ENCODE measurements around the gene CNKSR3. TPM values are rescaled to one million over a fixed set of nuclear protein-coding genes. Genes with fewer than 3 reads are reported as not detected.
A peak's percentile ranks its signal among the peaks of the same experiment; 100 is the strongest.

Gene CNKSR3
- total and polyA plus RNA-seq, 5 donors = 7.9 to 21.1 (median 18.1) TPM

GRCh38 chr6:154380741-154381140 lies 129.7 kb downstream of the CNKSR3 start:
- Histone ChIP-seq H3K4me1 (ENCODE audit: control insufficient read depth, insufficient read depth, low read length) (no peaks in the 10 kb centered on the region), H3K27ac (ENCODE audit: low read length) (no peak overlapping the region), H3K4me3 (ENCODE audit: low read length) (no peak overlapping the region), H3K27me3 (ENCODE audit: control insufficient read depth, insufficient read depth) (no peaks in the 10 kb centered on the region), H3K9me3 (ENCODE audit: control insufficient read depth, low read length) (no peaks in the 10 kb centered on the region)
- ATAC-seq (no peak), DNase-seq (no peak)
- intact Hi-C loops (cut with DNase I) = no loop called here
- 46% methylated on average over 2 of the region's 2 CpGs for WGBS

DNA sequence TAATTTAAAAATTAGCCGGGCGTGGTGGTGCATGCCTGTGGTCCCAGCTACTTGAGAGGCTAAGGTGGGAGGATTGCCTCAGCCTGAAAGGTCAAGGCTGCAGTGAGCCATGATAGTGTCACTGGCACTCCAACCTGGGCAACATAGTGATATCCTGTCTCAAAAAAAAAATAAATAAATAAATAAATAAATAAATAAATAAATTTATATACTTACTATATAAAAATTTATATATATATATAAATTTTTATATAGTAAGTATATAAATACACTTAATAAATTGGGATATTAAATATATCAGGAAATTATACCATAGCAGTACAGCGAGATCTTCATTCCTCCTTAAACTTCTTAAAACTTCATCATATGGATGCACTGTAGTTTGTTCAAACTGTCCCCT lies 130.9 kb downstream of the CNKSR3 start:
- ATAC-seq (no peak), DNase-seq (no peak)
- no peak overlapping the region for H3K4me3 ChIP-seq (ENCODE audit: low read length)
- H3K27ac ChIP-seq (ENCODE audit: low read length) = no peak overlapping the region
- no peaks in the 10 kb centered on the region for H3K4me1 ChIP-seq (ENCODE audit: control insufficient read depth, insufficient read depth, low read length)
- H3K9me3 ChIP-seq (ENCODE audit: control insufficient read depth, low read length) = no peaks in the 10 kb centered on the region
- 97% methylated on average over 3 of the region's 3 CpGs for WGBS
- intact Hi-C loops (cut with DNase I) = no loop called here
- no peaks in the 10 kb centered on the region for H3K27me3 ChIP-seq (ENCODE audit: control insufficient read depth, insufficient read depth)

GRCh38 chr6:154378518-154378917 lies 132.0 kb downstream of the CNKSR3 start:
- ATAC-seq (no peak), DNase-seq (no peak)
- H3K4me1 ChIP-seq (ENCODE audit: control insufficient read depth, insufficient read depth, low read length) = no peaks in the 10 kb centered on the region
- H3K27ac ChIP-seq (ENCODE audit: low read length) = no peak overlapping the region
- no peaks in the 10 kb centered on the region for H3K27me3 ChIP-seq (ENCODE audit: control insufficient read depth, insufficient read depth)
- intact Hi-C loops (cut with DNase I) = no loop called here
- WGBS = 76% methylated on average over 2 of the region's 2 CpGs
- H3K4me3 ChIP-seq (ENCODE audit: low read length) = no peak overlapping the region
- no peaks in the 10 kb centered on the region for H3K9me3 ChIP-seq (ENCODE audit: control insufficient read depth, low read length)

DNA sequence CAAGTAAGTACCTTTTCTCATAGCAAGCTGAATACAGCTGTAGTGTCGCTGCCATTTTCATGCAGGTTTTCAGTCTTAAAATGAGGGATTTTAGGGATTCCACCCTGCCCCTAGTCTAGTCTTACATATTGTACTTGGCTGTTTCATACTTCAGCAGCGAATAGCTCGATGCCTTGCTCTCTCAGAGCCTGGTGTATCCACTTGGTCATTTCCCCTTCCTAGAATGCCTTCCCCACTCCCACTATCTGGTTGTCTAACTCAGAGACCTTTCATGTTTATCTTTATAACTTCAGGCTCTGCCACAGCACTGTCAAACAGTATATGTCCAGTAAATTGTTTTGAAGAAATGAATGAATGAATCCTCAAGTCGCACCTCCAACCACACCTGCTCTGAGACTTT lies 132.8 kb downstream of the CNKSR3 start:
- no peaks in the 10 kb centered on the region for H3K4me1 ChIP-seq (ENCODE audit: control insufficient read depth, insufficient read depth, low read length)
- H3K27ac ChIP-seq (ENCODE audit: low read length) = no peak overlapping the region
- ATAC-seq (no peak), DNase-seq (no peak)
- intact Hi-C loops (cut with DNase I) = no loop called here
- WGBS = 91% methylated on average over 4 of the region's 4 CpGs
- H3K9me3 ChIP-seq (ENCODE audit: control insufficient read depth, low read length) = no peaks in the 10 kb centered on the region
- no peak overlapping the region for H3K4me3 ChIP-seq (ENCODE audit: low read length)
- no peaks in the 10 kb centered on the region for H3K27me3 ChIP-seq (ENCODE audit: control insufficient read depth, insufficient read depth)

DNA sequence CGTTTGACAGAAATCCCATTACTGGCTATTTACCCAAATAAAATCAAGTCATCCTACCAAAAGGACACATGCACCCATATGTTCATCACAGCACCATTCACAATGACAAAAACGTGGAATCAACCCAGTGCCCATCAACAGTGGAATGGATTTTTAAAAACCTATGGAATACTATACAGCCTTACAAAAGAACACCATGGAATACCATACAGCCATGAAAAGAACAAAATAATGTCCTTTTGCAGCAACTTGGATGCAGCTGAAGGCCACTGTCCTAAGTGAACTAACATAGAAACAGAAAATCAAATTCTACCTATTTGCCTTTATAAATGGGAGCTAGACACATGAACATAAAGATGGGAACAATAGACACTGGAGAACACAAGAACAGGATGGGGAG lies 136.5 kb downstream of the CNKSR3 start:
- no peaks in the 10 kb centered on the region for H3K4me1 ChIP-seq (ENCODE audit: control insufficient read depth, insufficient read depth, low read length)
- intact Hi-C loops (cut with DNase I) = loop anchor here in 1 of 4 donors (5.0 kb wide), 1 partner anchor 217 kb away; no protein-coding TSS in a partner anchor
- H3K9me3 ChIP-seq (ENCODE audit: control insufficient read depth, low read length) = no peaks in the 10 kb centered on the region
- WGBS = 89% methylated on average over 2 of the region's 2 CpGs
- no peaks in the 10 kb centered on the region for H3K27me3 ChIP-seq (ENCODE audit: control insufficient read depth, insufficient read depth)
- DNase-seq (no peak), ATAC-seq (no peak)
- no peak overlapping the region for H3K4me3 ChIP-seq (ENCODE audit: low read length)
- no peak overlapping the region for H3K27ac ChIP-seq (ENCODE audit: low read length)

GRCh38 chr6:154371281-154371680 lies 139.2 kb downstream of the CNKSR3 start:
- Histone ChIP-seq H3K4me3 (ENCODE audit: low read length) (no peak overlapping the region), H3K4me1 (ENCODE audit: control insufficient read depth, insufficient read depth, low read length) (no peaks in the 10 kb centered on the region), H3K27ac (ENCODE audit: low read length) (no peak overlapping the region), H3K9me3 (ENCODE audit: control insufficient read depth, low read length) (no peaks in the 10 kb centered on the region), H3K27me3 (ENCODE audit: control insufficient read depth, insufficient read depth) (no peaks in the 10 kb centered on the region)
- no peak for ATAC-seq
- 87% methylated on average over 4 of the region's 4 CpGs for WGBS
- intact Hi-C loops (cut with DNase I) = loop anchor here in 1 of 4 donors (5.0 kb wide), 1 partner anchor 214 kb away; no protein-coding TSS in a partner anchor
- no peak for DNase-seq

- Histone ChIP-seq H3K9me3 (ENCODE audit: control insufficient read depth, low read length) (no peaks in the 10 kb centered on the region), H3K27me3 (ENCODE audit: control insufficient read depth, insufficient read depth) (no peaks in the 10 kb centered on the region), H3K4me1 (ENCODE audit: control insufficient read depth, insufficient read depth, low read length) (no peaks in the 10 kb centered on the region), H3K27ac (ENCODE audit: low read length) (no peak overlapping the region), H3K4me3 (ENCODE audit: low read length) (no peak overlapping the region)
- 7% methylated on average over 4 of the region's 4 CpGs for WGBS
- DNase-seq = peak in 1 of 3 donors; percentile 31
- peak; percentile 32 to 74 for ATAC-seq
- intact Hi-C loops (cut with DNase I) = loop anchor here in 1 of 4 donors (5.0 kb wide), 1 partner anchor 213 kb away; no protein-coding TSS in a partner anchor
Observed at GRCh38 chr6:154370545-154370944, 139.9 kb downstream of the CNKSR3 start.

DNA sequence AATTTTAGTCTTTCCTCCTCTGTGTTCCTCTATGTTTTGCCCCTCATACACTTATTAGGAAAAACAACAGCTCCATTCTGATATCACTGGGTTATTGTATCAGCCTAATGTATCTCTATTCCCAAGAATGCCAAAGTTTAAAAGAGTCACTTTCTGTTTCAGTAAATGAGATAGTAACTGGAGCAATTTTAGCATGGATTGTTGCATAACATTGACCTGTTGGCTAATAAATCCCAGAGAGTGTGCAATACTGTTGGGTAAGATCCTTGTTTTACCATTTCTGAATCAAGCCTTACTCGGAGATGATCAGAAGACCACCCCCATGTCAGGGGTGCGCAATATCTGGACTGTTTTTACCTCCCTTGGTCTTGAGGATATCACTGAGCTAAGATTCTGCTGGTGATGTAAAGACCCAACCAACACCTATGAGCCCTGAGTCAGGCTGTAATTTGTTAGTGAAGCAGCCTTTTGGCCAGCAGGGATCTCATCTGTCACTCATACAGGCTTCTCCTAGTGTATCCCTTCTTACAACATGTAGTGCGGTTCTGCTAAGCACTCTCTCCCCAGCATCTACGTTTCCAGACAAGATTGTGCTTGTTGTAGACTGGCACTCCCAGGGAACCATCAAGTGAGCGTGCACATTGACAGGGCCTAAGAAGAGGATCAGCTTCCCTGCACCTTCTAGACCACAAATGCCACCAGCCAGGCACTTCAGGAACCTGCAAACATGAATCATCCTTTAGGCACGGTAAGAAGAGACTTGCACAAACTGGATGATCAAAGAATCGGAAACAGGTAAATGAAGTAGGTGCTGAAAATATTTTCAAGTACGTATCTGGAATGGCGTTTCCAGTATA lies 142.4 kb downstream of the CNKSR3 start:
- no peak overlapping the region for H3K4me3 ChIP-seq (ENCODE audit: low read length)
- H3K9me3 ChIP-seq (ENCODE audit: control insufficient read depth, low read length) = no peaks in the 10 kb centered on the region
- ATAC-seq = no peak
- H3K27ac ChIP-seq (ENCODE audit: low read length) = no peak overlapping the region
- WGBS = 82% methylated on average over 9 of the region's 9 CpGs
- DNase-seq = no peak
- intact Hi-C loops (cut with DNase I) = loop anchor here in 2 of 4 donors (10.0 kb wide), 1 partner anchor 213 kb away; no protein-coding TSS in a partner anchor
- H3K27me3 ChIP-seq (ENCODE audit: control insufficient read depth, insufficient read depth) = no peaks in the 10 kb centered on the region
- no peaks in the 10 kb centered on the region for H3K4me1 ChIP-seq (ENCODE audit: control insufficient read depth, insufficient read depth, low read length)

DNA sequence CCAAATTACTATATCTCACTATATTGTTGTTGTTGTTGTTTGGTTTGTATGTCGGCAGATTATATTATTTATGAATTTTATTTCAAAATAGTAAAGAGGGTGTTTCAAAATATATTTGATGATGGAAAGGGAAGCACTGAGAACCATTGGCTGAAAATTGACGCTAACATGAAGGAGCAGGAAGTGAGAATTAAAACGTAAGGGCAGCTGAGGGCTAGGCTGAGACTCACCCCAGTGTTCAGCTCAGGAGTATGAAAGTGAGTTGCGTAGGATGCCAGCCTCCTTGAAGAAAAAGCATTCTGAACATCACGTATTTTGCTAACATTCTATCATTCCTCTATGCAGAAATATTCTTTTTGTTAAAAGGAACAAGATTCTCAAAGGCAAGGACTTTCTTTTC lies 143.1 kb downstream of the CNKSR3 start:
- intact Hi-C loops (cut with DNase I) = loop anchor here in 2 of 4 donors (10.0 kb wide), 1 partner anchor 213 kb away; no protein-coding TSS in a partner anchor
- no peak overlapping the region for H3K4me3 ChIP-seq (ENCODE audit: low read length)
- H3K4me1 ChIP-seq (ENCODE audit: control insufficient read depth, insufficient read depth, low read length) = no peaks in the 10 kb centered on the region
- H3K27ac ChIP-seq (ENCODE audit: low read length) = no peak overlapping the region
- WGBS = 82% methylated on average over 5 of the region's 5 CpGs
- H3K27me3 ChIP-seq (ENCODE audit: control insufficient read depth, insufficient read depth) = no peaks in the 10 kb centered on the region
- ATAC-seq (no peak), DNase-seq (no peak)
- no peaks in the 10 kb centered on the region for H3K9me3 ChIP-seq (ENCODE audit: control insufficient read depth, low read length)

DNA sequence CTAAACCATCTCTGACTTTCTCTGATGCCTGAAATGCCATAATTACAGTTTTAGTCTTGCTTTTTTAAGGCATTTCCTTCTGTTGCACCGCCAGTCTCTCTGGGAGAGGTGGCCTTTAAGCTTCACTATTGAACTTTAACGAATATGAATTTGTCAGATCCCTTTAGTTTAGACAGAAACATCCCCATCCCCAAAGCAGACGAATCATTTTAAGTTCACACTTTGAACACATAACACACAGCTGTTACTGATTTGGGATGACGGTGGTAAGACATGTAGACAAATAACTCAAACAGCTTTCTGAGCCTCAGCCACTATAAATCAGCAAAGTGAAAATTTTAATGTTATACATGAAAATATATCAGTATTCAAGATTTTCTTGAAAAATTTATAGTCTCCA lies 146.7 kb downstream of the CNKSR3 start:
- no peak for ATAC-seq
- WGBS = 72% methylated on average over 4 of the region's 4 CpGs
- H3K27ac ChIP-seq (ENCODE audit: low read length) = no peak overlapping the region

DNA sequence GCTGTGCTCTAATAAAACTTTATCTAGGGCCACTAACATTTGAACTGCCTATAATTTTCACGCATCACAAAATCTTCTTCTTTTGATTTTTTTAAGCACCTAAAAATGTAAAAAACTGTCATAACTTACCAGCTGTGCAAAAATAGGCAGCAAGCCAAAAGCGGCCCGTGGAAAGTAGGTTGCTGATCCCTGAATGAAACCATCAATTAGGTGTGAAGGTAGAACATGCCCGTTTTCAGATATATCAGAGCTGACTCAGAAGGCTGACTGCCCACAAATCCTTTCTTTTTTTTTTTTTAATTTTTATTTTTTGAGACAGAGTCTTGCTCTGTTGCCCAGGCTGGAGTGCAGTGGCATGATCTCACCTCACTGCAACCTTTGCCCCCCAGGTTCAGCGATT lies 149.0 kb downstream of the CNKSR3 start:
- Histone ChIP-seq H3K27me3 (ENCODE audit: control insufficient read depth, insufficient read depth) (no peaks in the 10 kb centered on the region), H3K4me3 (ENCODE audit: low read length) (no peak overlapping the region), H3K27ac (ENCODE audit: low read length) (no peak overlapping the region), H3K4me1 (ENCODE audit: control insufficient read depth, insufficient read depth, low read length) (no peaks in the 10 kb centered on the region), H3K9me3 (ENCODE audit: control insufficient read depth, low read length) (no peaks in the 10 kb centered on the region)
- ATAC-seq (no peak), DNase-seq (no peak)
- intact Hi-C loops (cut with DNase I) = loop anchor here in 2 of 4 donors (10.0 kb wide), 1 partner anchor 207 kb away; no protein-coding TSS in a partner anchor
- 91% methylated on average over 5 of the region's 5 CpGs for WGBS

More for the DNA sequence above, 146.7 kb downstream of the CNKSR3 start:
- no peaks in the 10 kb centered on the region for H3K27me3 ChIP-seq (ENCODE audit: control insufficient read depth, insufficient read depth)
- no peaks in the 10 kb centered on the region for H3K9me3 ChIP-seq (ENCODE audit: control insufficient read depth, low read length)
- no peaks in the 10 kb centered on the region for H3K4me1 ChIP-seq (ENCODE audit: control insufficient read depth, insufficient read depth, low read length)
- intact Hi-C loops (cut with DNase I) = loop anchor here in 2 of 4 donors (10.0 kb wide), 1 partner anchor 209 kb away; no protein-coding TSS in a partner anchor
- DNase-seq = no peak
- no peak overlapping the region for H3K4me3 ChIP-seq (ENCODE audit: low read length)
